K562 (cell line): ENCODE measurements around the gene KASH5. TPM values are rescaled to one million over a fixed set of nuclear protein-coding genes. Genes with fewer than 3 reads are reported as not detected.

ENCODE experiments used
- CEBPG ChIP-seq, 3 experiments: fragments of 200-800 bp in 1 of 3; sonication (Bioruptor generic) in 1 of 3; sonication (generic) in 1 of 3; formaldehyde crosslinking in 1 of 3; IDR thresholded peaks in 2 of 3; conservative IDR thresholded peaks in 1 of 3; 2 replicates each; pipeline versions ENCODE4 v1.6.1 to v1.8.0; 2016 to 2022; ENCODE audit warnings: missing compliant biosample characterization in 2 of 3, missing genetic modification characterization in 2 of 3, mild to moderate bottlenecking in 1 of 3, missing genetic modification reagents in 1 of 3
- CTCF ChIP-seq, 3 experiments: IDR thresholded peaks in 2 of 3; conservative IDR thresholded peaks in 1 of 3; 2 replicates each; pipeline ENCODE4 v1.5.1; 2011 to 2012; ENCODE audit warnings: low read length in 3 of 3, mild to moderate bottlenecking in 3 of 3, control low read depth in 2 of 3, improper control_type of control experiment in 1 of 3, inconsistent platforms in 1 of 3, low read depth in 1 of 3, mixed read lengths in 1 of 3, moderate library complexity in 1 of 3; ENCODE audit not compliant: insufficient read depth in 2 of 3
- ESRRA ChIP-seq: fragments of 450-650 bp; IDR thresholded peaks from 2 replicates; pipeline ENCODE4 v1.6.1; 2014; ENCODE audit warnings: low read depth, mild to moderate bottlenecking, moderate library complexity, borderline replicate concordance
- FOXP4 ChIP-seq: sonication (generic); formaldehyde crosslinking; IDR thresholded peaks from 2 replicates; pipeline ENCODE4 v1.8.0; 2022; ENCODE audit warnings: mild to moderate bottlenecking, missing genetic modification reagents, borderline replicate concordance
- HCFC1 ChIP-seq: IDR thresholded peaks from 2 replicates; pipeline ENCODE4 v1.6.1; 2012; ENCODE audit warnings: low read depth, low read length, improper control_type of control experiment
- HNRNPLL ChIP-seq: fragments of 200-400 bp; formaldehyde crosslinking; IDR thresholded peaks from 2 replicates; pipeline ENCODE4 v1.6.1; 2017; ENCODE audit warnings: low read length, low read depth, mild to moderate bottlenecking; ENCODE audit not compliant: poor library complexity, severe bottlenecking
- HSF4 ChIP-seq: fragments of 250-450 bp; sonication (Bioruptor Pico); IDR thresholded peaks from 2 replicates; pipeline ENCODE4 v2.1.2; 2022; ENCODE audit warnings: mild to moderate bottlenecking, moderate library complexity, borderline replicate concordance
- JUN ChIP-seq, 2 experiments: sonication (generic) in 1 of 2; formaldehyde crosslinking in 1 of 2; IDR thresholded peaks; 2 replicates each; pipeline versions ENCODE4 v1.6.1 to v1.8.0; 2012 to 2022; ENCODE audit warnings: borderline replicate concordance in 2 of 2, mild to moderate bottlenecking in 2 of 2, improper control_type of control experiment in 1 of 2, low read depth in 1 of 2, low read length in 1 of 2, missing genetic modification reagents in 1 of 2
- JUND ChIP-seq, 2 experiments: IDR thresholded peaks; 2 replicates in 1 of 2; 3 replicates in 1 of 2; pipeline ENCODE4 v1.6.1; 2011; ENCODE audit warnings: borderline replicate concordance in 2 of 2, low read depth in 2 of 2, low read length in 2 of 2, improper control_type of control experiment in 1 of 2, missing biosample characterization in 1 of 2, missing genetic modification characterization in 1 of 2, missing genetic modification reagents in 1 of 2
- KLF13 ChIP-seq: fragments of 450-650 bp; IDR thresholded peaks from 2 replicates; pipeline ENCODE4 v1.6.1; 2016; ENCODE audit warnings: missing genetic modification characterization, low read depth, mild to moderate bottlenecking, missing compliant biosample characterization, moderate library complexity, borderline replicate concordance
- NR2C2 ChIP-seq, 2 experiments: fragments of 200-800 bp in 1 of 2; sonication (Bioruptor generic) in 1 of 2; sonication (generic) in 1 of 2; formaldehyde crosslinking in 1 of 2; IDR thresholded peaks; 2 replicates each; pipeline versions ENCODE4 v1.6.1 to v1.8.0; 2016 to 2022; ENCODE audit warnings: mild to moderate bottlenecking in 1 of 2, missing compliant biosample characterization in 1 of 2, missing genetic modification characterization in 1 of 2, missing genetic modification reagents in 1 of 2
- RCOR1 ChIP-seq, 2 experiments: IDR thresholded peaks; 2 replicates each; pipeline ENCODE4 v1.6.1; 2012; ENCODE audit warnings: low read depth in 2 of 2, low read length in 2 of 2, borderline replicate concordance in 1 of 2, improper control_type of control experiment in 1 of 2
- ZNF274 ChIP-seq: IDR thresholded peaks from 2 replicates; pipeline ENCODE4 v1.6.1; 2011; ENCODE audit warnings: low read depth, mild to moderate bottlenecking, low read length, moderate library complexity, borderline replicate concordance
- ZNF282 ChIP-seq: sonication (generic); formaldehyde crosslinking; IDR thresholded peaks from 2 replicates; pipeline ENCODE4 v1.8.1; 2023; ENCODE audit warnings: missing genetic modification reagents
- ZNF431 ChIP-seq: sonication (generic); formaldehyde crosslinking; IDR thresholded peaks from 2 replicates; pipeline ENCODE4 v1.8.0; 2022; ENCODE audit warnings: mild to moderate bottlenecking, missing genetic modification reagents
- ZNF707 ChIP-seq: fragments of 250-450 bp; sonication (Bioruptor Pico); conservative IDR thresholded peaks from 2 replicates; pipeline ENCODE4 v1.8.0; 2022; ENCODE audit warnings: inconsistent platforms, mild to moderate bottlenecking, moderate library complexity
- polyA plus RNA-seq, 8 experiments: library from polyadenylated mRNA; depleted of rRNA in 4 of 8; stranded (reverse) in 5 of 8; unstranded in 3 of 8; fragments of >200 nt; fragmentation: Nextera tagmentation in 2 of 8; fragmentation: Illumina TruSeq in 1 of 8; extraction: Ambion mirVana in 2 of 8; extraction: Trizol in 1 of 8; gene quantifications; 2 replicates each; pipeline versions ENCODE4 v1.2.1 to v1.2.3, GENCODE V29; 2011 to 2014; ENCODE audit warnings: inconsistent platforms in 1 of 8, missing spikeins in 1 of 8
- total RNA-seq, 7 experiments: library from RNA; depleted of rRNA in 6 of 7; stranded (reverse); fragments of >200 nt in 6 of 7; fragmentation: Illumina TruSeq in 2 of 7; extraction: Trizol in 2 of 7; gene quantifications; 2 replicates each; pipeline versions ENCODE4 v1.2.1 to v1.2.3, GENCODE V29; 2011 to 2021; ENCODE audit warnings: low replicate concordance in 1 of 7
- TF ChIP-seq, protein P1 (sequence below): fragments of 450-650 bp; IDR thresholded peaks from 2 replicates; pipeline ENCODE4 v1.6.1; 2016; ENCODE audit warnings: antibody characterized with exemption

KASH5 gene
- total and polyA plus RNA-seq, 9 of the 15 experiments (the other 6 are each of a cell fraction or from before 2014, with no cell fraction given), result 0.07 to 0.84 (median 0.34) TPM; not detected in 1

DNA sequence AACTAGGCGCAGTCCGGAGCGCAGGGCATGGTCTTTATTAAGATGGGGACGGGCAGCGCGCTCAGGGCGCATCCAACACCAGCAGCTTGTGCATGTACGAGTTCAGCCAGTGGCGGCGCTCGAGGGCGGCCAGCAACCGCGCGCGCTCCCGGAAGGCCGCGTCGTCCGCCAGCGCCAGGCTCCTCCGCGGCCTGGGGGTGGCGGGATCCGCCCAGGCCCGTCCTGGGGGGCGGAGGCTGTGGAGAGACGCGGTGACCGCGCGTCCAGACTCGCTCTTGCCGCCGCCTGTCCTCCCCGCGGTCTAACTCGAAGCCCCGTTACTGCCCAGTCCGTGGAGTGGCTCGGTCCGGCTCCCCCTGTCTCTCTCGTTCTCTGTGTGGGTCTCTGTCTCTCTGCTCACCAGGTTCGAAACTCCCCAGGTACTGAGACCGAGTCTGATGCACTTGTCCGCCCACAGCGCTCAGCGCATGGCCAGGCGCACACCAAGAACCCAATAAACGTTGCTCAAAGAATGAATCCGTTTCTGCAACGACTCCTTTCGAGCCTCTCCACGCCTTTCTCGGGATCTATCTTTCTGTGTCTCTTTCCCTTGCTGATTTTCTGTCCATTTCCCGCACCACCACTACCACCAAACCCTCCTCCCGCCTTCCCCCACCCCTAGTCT, 34.5 kb downstream of the KASH5 start (continued):
- TF ChIP-seq FOXP4 (CRISPR knock-in tag) (peak; percentile 71; the same call in 1 of the 2 replicates), KLF13 (tag) (peak; percentile 79; the same call in 1 of the 2 replicates), ZNF707 (no peak), RCOR1 (IDR thresholded peaks at IDR 0.05; ENCODE audit: borderline replicate concordance in 1 of 2, low read depth in 2 of 2, low read length in 2 of 2) (peak in 1 of 2 experiments; percentile 64; a peak in 1 of 4 replicates), ZNF282 (CRISPR knock-in tag) (0 out of 2 replicates have a peak, but pooled peaks have one; percentile 61), HCFC1 (peak; percentile 42), ESRRA (peak; percentile 69), CTCF (IDR thresholded peaks at IDR 0.05 in 2 of 3, conservative IDR thresholded peaks at IDR 0.05 in 1 of 3; ENCODE audit: insufficient read depth in 2 of 3, low read depth in 1 of 3, low read length in 3 of 3) (peak; percentile 79 to 90 (median 83)), HSF4 (CRISPR knock-in tag) (no peak), HNRNPLL (peak; percentile 55), CEBPG (CRISPR knock-in tag; IDR thresholded peaks at IDR 0.05) (peak; percentile 21; the same call in 1 of the 2 replicates), CEBPG (tag; conservative IDR thresholded peaks at IDR 0.05 in 1 of 2, IDR thresholded peaks at IDR 0.05 in 1 of 2) (no peak), ZNF274 (no peak), NR2C2 (CRISPR knock-in tag; IDR thresholded peaks at IDR 0.05) (peak; percentile 71; the same call in 1 of the 2 replicates), NR2C2 (tag; IDR thresholded peaks at IDR 0.05) (no peak), ZNF431 (CRISPR knock-in tag) (0 out of 2 replicates have a peak, but pooled peaks have one; percentile 18), JUN (IDR thresholded peaks at IDR 0.05; ENCODE audit: borderline replicate concordance, low read depth, low read length) (0 out of 2 replicates have a peak, but pooled peaks have one; percentile 23), JUN (CRISPR knock-in tag; IDR thresholded peaks at IDR 0.05; ENCODE audit: borderline replicate concordance) (peak; percentile 79; the same call in 1 of the 2 replicates), JUND (IDR thresholded peaks at IDR 0.05; ENCODE audit: borderline replicate concordance, low read depth, low read length) (peak; percentile 9; the same call in 1 of the 2 replicates), JUND (tag; IDR thresholded peaks at IDR 0.05; ENCODE audit: borderline replicate concordance, low read depth, low read length) (no peak)
- TF ChIP-seq, protein P1, sequence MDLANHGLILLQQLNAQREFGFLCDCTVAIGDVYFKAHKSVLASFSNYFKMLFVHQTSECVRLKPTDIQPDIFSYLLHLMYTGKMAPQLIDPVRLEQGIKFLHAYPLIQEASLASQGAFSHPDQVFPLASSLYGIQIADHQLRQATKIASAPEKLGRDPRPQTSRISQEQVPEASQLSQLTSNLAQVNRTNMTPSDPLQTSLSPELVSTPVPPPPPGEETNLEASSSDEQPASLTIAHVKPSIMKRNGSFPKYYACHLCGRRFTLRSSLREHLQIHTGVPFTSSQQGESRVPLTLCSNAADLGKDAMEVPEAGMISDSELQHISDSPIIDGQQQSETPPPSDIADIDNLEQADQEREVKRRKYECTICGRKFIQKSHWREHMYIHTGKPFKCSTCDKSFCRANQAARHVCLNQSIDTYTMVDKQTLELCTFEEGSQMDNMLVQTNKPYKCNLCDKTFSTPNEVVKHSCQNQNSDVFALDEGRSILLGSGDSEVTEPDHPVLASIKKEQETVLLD, result peak; percentile 51; the same call in 1 of the 2 replicates
